ENCODE measurements around the gene CUL7.
A peak's percentile ranks its signal among the peaks of the same experiment; 100 is the strongest.
"Not testable (repeated sequence)": the region's sequence is repeated elsewhere in the genome, so short reads cannot be mapped to it uniquely, and the experiment has no call there.

Gene CUL7

GRCh38 chr6:43053545-43054205, at the start of gene CUL7:
TSS of gene CUL7 (minus strand) at chr6:43053851. CDS start at chr6:43052788, 1,063 bp downstream.
- DNase-seq (ENCODE audit: low read depth in 3 of 3) = peak; percentile 81 to 88 (median 85)

GRCh38 chr6:43101497-43101896, 47.8 kb upstream of the CUL7 start:
- DNase-seq (ENCODE audit: low read depth in 3 of 3) = no peak

GRCh38 chr6:43097502-43097901, 43.9 kb upstream of the CUL7 start:
- DNase-seq (ENCODE audit: low read depth in 3 of 3) = no peak

- DNase-seq (ENCODE audit: low read depth in 3 of 3) = no peak
Measured at GRCh38 chr6:43097098-43097489, 43.4 kb upstream of the CUL7 start.

GRCh38 chr6:43096451-43097097, 42.9 kb upstream of the CUL7 start:
- DNase-seq (ENCODE audit: low read depth in 3 of 3) = no peak

- no peak for DNase-seq (ENCODE audit: low read depth in 3 of 3)
Measured at GRCh38 chr6:43095939-43096338, 42.3 kb upstream of the CUL7 start.

- DNase-seq (ENCODE audit: low read depth in 3 of 3) = no peak
Measured at GRCh38 chr6:43093436-43094289, 40.0 kb upstream of the CUL7 start.

GRCh38 chr6:43092635-43093034, 39.0 kb upstream of the CUL7 start:
- no peak for DNase-seq (ENCODE audit: low read depth in 3 of 3)

- DNase-seq (ENCODE audit: low read depth in 3 of 3) = no peak
Measured at GRCh38 chr6:43091436-43091991, 37.9 kb upstream of the CUL7 start.

GRCh38 chr6:43091020-43091419, 37.4 kb upstream of the CUL7 start:
- no peak for DNase-seq (ENCODE audit: low read depth in 3 of 3)

GRCh38 chr6:43090559-43090956, 36.9 kb upstream of the CUL7 start:
- DNase-seq (ENCODE audit: low read depth in 3 of 3) = no peak

GRCh38 chr6:43089874-43090558, 36.4 kb upstream of the CUL7 start:
- DNase-seq (ENCODE audit: low read depth in 3 of 3) = no peak

- no peak for DNase-seq (ENCODE audit: low read depth in 3 of 3)
Measured at GRCh38 chr6:43089467-43089866, 35.8 kb upstream of the CUL7 start.

GRCh38 chr6:43088654-43089056, 35.0 kb upstream of the CUL7 start:
- DNase-seq (ENCODE audit: low read depth in 3 of 3) = no peak

GRCh38 chr6:43086022-43086658, 32.5 kb upstream of the CUL7 start:
- no peak for DNase-seq (ENCODE audit: low read depth in 3 of 3)

GRCh38 chr6:43082806-43083655, 29.4 kb upstream of the CUL7 start:
- no peak for DNase-seq (ENCODE audit: low read depth in 3 of 3)

- DNase-seq (ENCODE audit: low read depth in 3 of 3) = not testable (repeated sequence)
Measured at GRCh38 chr6:43081922-43082321, 28.3 kb upstream of the CUL7 start.

- DNase-seq (ENCODE audit: low read depth in 3 of 3) = no peak
Measured at GRCh38 chr6:43081043-43081442, 27.4 kb upstream of the CUL7 start.

- DNase-seq (ENCODE audit: low read depth in 3 of 3) = no peak
Measured at GRCh38 chr6:43078691-43079090, 25.0 kb upstream of the CUL7 start.

- no peak for DNase-seq (ENCODE audit: low read depth in 3 of 3)
Measured at GRCh38 chr6:43077981-43078511, 24.4 kb upstream of the CUL7 start.
